Right lung (tissue), 10 donors: ENCODE results near the gene NUP62CL. TPM values are rescaled to one million over a fixed set of nuclear protein-coding genes. Genes with fewer than 3 reads are reported as not detected.
"Not testable (repeated sequence)": the region's sequence is repeated elsewhere in the genome, so short reads cannot be mapped to it uniquely, and the experiment has no call there.

Source experiments
- DNase-seq, 2 donors: peaks; one replicate each; pipeline ENCODE4 v3.0.0-alpha.2; 2013
- long read RNA-seq, 8 donors: transcript quantifications; one replicate each; lab custom pipeline, GENCODE V29; 2026
- polyA plus RNA-seq, 5 donors: library from polyadenylated mRNA; unstranded; fragments of 120-200 nt; gene quantifications; one replicate each; pipeline versions ENCODE4 v1.2.1 to v1.2.3, GENCODE V29; 2013; ENCODE audit warnings: inconsistent platforms in 1 of 5, low replicate concordance in 1 of 5; ENCODE audit not compliant: insufficient read length in 5 of 5, insufficient read depth in 1 of 5

Gene NUP62CL, protein sequence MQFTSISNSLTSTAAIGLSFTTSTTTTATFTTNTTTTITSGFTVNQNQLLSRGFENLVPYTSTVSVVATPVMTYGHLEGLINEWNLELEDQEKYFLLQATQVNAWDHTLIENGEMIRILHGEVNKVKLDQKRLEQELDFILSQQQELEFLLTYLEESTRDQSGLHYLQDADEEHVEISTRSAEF
- polyA plus RNA-seq, result 1 to 10 TPM; 3.1 to 8.9 (median 7.3) TPM
- long read RNA-seq, donor 1, partial matches to known transcripts, result 0 of 1 reads
- long read RNA-seq, donor 1, other reads (novel, unspliced or antisense), result 0 of 1 reads
- long read RNA-seq, donor 2, result 0 reads
- long read RNA-seq, donor 3, result 0 reads
- long read RNA-seq, donor 4, result 0 reads
- long read RNA-seq, donor 5, result 0 reads
- long read RNA-seq, donor 6, result 0 reads
- long read RNA-seq, donor 7, result 0 reads
- long read RNA-seq, donor 8, result 0 reads

DNA sequence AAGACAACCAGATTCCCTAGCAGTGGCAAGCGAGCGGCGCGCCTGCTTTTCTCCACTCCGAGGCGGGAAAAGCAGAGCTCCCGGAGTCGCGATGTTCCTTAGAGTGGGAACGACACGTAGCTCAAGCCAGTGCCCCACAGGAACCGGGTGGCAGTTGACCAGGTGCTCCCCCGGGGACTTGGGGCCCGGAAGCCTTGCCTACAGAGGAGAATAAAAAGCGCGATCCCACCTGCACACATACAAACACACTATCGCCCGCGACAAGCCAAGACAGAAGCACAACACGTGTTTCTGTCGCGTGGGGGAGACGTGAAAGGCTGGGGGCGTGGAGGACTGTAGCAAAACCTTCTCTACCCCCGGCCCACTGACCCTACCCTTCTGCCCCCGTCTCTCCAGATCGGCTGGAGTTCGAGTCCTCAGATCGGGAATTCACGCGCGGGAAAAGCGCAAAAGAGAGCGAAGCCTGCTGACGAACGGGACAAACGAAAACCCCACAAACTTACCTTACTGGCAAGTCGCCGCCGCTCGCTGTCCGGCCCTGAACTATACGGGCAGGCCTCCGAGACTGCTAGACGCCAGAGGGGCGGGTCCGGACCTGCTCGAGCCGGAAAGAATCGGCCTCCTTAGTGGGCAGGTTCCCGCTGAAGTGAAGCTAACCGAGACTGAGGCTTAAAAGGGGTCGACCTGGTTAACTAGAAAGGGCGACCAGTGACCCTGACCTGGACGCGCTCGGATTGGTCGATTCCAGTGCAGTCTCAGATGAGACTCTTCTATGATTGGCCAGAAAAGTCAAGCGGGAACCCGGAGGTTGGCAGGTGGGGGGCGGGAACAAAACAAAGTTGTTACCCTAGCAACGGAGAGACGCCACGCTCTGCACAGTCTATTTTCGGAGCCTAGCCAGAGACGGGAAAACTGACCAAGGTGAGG is at the start of gene NUP62CL, which contains the start of gene DNAAF6:
NUP62CL (minus strand) TSS at position 664 of the 927 bp plus-strand sequence. CDS start 31,287 bp downstream, outside the sequence.
DNAAF6 (plus strand) TSS at position 842 of the 927 bp plus-strand sequence. CDS start 6,265 bp downstream, outside the sequence.
- peak; percentile 39 to 45 for DNase-seq

DNA sequence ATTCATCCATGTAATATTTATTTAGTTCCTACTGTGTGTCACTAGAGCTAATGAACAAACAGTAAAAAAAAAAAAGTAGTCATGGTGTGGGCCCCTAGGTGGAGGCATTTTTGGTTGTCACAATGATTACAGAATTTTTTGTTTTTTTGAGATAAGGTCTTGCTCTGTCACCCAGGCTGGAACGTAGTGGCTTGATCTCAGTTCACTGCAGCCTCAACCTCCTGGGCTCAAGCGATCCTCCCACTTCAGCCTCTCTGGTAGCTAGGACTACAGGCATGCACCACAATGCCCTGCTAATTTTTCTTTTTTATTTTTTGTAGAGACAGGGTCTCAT is 22.2 kb upstream of the NUP62CL start:
- DNase-seq, result no peak

DNA sequence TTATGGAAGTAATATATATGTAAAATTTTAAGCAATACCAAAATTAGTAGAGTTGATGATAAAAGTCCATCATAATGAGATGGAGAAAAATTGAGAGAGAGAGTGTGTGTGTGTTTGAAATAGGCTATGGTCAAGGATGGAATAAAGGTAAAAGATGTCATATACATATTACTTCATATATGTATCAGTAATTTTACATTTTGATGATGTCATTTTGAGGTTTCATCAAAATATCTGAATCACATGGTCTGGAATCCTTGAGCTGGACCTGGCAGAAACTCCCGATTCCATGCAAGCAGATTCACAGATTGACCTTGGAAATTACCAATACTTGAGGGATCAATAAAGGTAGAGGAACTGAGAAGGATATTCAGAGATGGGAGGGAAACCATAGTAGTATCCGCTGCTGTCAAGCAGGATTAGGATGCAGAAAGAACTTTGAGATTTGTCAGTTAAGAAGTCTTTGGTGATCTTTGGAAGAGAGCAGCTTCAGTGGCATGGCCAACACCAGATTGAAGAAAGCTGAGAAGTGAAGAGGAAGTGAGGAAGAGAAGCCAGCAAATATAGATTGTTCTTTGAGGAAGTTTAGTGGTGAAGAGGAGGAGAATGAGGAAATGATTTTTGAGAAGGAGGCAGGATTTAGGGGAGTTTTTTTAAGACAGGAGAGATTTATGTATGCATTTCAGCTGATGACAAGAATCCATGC is 21.7 kb upstream of the NUP62CL start:
- no peak for DNase-seq

DNA sequence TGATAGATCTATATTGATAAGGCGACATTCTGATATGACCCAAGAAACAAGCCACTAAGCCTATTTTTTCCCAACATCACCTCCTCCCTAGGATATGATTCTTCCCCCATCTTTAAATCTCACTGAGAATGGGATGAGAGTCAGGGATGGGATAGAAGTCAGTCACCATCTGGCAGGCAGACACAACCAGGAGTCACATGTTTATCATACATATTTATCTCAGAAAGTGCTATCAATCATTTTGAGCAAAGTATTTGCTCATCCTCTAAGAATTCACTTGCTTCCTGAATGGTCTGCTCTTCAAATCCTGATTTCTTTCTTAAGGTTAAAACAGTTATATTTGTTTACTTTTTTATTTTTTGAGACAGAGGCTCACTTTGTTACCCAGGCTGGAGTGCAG is 20.5 kb upstream of the NUP62CL start:
- no peak for DNase-seq

DNA sequence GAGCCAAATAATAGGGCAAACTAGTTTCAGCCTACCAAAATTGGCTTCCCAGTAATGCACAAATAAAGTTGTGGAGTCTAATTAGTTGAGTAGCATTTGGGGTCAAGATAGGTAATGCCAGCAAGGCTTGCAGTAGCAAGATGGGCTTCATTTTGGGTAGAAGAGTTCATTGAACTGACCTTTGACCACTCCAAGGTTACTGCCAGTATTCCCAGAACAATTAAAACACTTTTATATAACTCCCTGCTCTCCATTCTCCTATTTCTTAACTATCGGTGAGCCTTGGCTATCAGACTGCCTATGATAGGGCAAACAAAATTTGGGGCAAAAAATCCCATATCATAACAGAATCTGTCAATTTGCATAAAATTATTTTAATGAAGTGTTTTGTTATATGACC is 7.2 kb upstream of the NUP62CL start:
- no peak for DNase-seq

DNA sequence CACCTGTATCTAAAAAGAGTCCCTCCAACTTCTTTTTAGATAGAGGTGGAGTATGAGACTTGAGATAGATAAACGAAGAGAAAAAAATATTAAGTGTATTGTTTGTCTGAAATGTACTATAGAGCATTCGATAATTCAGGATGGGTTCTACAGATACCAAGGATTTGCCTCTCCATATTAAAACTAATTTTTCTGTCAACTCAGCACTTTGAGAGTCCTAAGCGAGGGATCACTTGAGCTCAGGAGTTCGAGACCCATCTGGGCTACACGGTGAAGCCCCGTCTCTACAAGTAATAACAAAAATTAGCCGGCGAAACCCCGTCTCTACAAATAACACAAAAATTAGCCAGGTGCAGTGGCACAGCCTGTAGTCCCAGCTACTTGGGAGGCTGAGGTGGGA is 1.7 kb upstream of the NUP62CL start:
- no peak for DNase-seq

DNA sequence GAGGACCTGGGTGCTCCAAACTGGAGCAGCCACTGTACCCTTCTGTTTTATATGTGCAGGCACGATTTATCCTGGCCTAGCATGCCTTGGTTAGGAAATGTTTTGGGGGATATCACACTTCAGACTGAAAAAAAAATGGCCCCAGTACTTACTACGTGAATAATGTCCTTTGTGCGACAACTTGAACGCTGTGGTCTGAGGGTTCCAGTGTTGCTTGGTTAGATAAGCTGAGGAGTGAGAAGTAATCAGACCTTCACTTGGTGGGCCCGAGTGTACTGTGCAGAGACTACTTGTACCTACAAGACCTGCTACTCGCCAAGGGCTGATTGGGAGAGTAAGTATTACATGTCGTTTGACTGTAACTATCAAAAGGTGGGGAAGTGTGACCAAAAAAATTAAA is 856 bp upstream of the NUP62CL start:
- no peak for DNase-seq

DNA sequence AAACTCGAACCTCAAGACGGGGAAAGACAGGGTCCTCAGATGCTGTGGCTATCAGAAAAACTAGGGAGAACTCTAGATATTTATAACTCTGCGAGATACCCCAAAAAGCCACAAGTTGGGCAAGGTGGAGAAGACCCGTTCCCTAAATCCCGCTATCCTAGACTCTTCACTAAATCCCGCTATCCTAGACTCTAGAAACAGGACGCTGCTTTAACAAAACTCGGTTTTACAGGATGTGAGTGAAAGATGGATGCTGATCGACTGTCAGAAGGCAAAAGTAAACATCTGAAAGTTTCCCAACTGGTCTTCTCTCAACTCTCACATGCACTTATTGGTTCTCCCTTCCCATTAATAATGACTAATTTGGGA is 448 bp upstream of the NUP62CL start:
- no peak for DNase-seq

DNA sequence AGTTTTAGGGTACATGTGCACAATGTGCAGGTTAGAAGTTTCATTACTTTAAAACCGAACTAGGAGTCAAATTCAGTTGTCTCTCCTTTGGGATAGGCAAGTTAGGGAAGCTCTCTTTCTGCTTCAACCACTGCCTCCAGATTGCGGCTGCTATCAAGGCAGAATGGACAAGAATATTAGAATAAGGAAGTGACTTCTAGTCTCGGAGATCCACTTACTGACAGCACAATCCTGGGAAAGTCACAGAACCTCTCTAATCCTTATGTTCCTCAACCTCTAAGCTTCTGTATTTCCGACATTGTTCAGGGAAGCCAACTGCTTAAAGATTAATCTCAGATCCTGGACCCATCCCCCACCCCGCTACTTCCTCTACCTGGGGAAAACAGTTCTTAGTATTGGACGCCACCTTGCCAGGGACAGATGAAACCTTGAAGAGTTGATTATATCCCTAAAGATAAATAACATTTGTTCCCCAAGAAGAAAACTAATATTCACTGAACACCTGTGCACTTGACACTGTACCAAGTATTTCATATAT is 2.1 kb downstream of the NUP62CL start:
- no peak for DNase-seq

DNA sequence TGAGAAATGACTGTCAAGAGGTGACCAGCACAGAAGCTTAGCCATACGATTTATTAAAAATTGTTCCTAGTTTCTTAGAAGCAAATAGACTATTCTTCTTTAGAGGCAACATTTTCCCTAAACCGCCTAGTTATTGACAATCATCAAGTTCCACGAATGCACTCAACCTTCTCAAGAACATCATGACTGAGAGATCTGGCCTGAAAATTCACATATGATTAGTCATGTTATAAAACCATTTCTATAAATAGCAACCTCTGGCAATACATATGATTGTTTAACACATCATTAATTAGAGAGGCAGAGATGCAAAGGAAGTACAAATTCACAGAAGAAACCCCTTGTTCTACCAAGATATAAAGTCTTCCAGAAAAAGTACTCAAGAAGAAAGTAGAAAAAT is 6.7 kb downstream of the NUP62CL start:
- DNase-seq, result no peak

DNA sequence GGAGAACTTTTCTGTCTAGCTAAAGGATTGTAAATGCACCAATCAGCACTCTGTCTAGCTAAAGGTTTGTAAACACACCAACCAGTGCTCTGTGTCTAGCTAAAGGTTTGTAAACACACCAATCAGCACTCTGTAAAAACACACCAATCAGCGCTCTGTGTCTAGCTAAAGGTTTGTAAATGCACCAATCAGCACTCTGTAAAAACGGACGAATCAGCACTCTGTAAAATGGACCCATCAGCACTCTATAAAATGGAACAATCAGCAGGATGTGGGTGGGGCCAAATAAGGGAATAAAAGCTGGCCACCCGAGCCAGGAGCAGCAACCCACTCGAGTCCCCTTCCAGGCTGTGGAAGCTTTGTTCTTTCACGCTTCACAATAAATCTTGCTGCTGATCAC is 8.2 kb downstream of the NUP62CL start:
- DNase-seq, result not testable (repeated sequence)

DNA sequence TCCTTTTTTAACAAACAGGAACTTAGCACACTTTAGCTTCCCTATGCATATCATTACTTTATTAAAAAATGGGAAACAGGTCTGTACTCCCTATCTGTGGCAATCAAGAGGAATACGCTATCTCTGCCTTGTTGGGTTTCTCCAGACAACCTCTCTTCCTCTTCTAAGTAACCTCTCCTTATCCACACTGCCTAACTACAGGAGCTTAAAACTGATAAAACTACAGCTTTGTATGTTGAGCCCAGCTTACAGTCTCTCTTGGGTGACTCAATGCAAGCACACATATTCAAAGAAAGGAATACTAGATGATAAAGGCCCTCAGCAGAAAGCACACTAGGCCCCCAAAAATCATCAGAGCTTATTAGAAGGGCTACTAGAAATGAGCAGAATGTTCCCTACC is 8.9 kb downstream of the NUP62CL start:
- DNase-seq, result no peak

DNA sequence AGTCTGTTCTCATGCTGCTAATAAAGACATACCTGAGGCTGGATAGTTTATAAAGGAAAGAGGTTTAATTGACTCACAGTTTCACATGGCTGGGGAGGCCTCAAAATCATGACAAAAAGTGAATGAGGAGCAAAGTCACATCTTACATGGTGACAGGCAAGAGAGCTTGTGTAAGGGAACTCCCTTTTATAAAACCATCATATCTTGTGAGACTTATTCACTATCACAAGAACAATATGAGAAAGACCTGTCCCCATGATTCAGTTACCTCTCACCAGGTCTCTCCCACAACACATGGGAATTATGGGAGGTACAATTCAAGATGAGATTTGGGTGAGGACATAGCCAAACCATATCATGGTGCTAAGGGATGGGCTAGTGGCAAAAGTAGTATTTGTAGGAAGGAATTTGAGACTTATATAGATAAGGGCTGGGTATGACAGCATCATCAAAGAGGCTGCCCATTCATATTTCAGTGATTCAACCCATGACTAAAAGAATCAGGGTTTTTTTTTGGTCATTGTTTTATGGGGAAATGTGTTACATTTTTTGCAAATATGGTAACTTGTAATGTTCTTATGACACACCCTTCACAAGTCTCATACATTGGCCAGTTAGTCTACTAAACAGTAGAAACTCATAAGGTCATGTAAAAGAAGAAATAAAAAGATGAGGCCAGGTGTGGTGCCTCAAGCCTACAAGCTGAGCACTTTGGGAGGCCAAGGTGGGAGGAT is 34.7 kb downstream of the NUP62CL start:
- no peak for DNase-seq

DNA sequence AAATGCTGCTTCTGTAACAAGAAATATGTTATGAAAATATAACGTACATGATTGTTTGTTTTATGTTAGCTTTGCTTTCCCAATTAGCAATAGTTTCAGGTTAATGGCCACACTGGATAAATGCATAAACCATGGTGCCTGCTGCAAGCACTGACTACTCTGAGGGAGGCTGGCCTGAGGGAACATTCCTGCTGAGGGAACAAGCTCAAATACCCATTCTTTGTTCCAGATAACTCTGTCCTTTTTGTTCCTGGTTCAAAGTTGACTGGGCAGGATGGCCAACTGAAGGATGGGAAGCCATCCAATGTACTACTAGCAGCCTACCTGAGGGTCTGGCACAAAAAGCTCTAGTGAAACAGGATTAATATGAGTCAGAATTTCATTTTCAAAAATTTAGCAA is 37.5 kb downstream of the NUP62CL start:
- DNase-seq, result no peak

DNA sequence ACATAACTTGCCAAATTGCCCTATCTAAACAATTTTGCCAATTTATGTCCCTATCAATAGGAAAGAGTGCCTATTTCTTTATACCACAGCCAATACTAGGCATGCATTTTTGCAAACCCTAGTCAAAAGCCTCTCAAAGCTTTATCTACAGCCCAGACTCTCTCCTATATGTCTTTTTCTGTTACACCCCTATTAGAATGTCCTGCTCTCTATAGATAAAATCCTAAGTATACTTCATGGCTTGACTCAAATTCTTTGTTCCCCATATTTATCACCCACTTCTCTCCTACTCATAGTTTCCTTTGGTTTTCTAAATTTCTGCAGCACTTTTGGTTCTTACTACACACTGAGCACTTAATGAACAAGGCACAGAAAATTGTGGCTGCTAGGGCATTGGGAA is 38.0 kb downstream of the NUP62CL start:
- DNase-seq, result no peak

DNA sequence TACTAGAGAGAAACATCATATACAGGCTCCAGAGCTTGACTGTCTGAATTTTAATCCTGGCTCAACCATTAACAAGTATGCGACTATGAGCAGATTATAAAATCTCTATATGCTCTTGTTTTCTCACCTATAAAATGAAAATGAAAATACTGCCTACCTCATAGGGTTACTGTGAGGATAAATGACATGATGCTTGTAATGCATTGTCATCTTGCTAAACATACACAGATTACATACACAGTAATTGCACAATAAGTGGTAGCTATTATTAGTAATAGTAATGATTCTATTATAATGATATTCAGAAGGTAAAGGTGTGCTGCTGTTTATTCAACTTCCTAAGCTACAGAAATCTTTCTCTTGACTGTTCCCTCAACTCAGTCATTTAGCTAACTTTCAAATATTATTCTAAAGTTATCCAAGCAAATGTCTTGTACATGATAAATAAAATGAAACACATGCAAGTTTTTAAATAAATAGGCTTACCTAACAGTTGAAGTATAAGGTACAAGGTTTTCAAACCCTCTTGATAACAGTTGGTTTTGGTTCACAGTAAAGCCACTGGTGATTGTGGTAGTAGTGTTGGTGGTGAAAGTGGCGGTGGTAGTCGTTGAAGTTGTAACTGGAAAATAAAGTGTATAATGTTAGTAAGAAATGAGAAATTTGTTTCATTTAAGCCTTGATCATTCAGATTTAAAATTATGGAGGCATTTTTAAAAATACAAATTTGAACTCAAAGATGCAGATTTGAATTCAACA is 38.9 kb downstream of the NUP62CL start:
- no peak for DNase-seq

DNA sequence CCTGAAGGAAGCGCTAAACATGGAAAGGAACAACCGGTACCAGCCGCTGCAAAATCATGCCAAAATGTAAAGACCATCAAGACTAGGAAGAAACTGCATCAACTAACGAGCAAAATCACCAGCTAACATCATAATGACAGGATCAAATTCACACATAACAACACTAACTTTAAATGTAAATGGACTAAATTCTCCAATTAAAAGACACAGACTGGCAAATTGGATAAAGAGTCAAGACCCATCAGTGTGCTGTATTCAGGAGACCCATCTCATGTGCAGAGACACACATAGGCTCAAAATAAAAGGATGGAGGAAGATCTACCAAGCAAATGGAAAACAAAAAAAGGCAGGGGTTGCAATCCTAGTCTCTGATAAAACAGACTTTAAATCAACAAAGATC is 48.6 kb downstream of the NUP62CL start:
- not testable (repeated sequence) for DNase-seq

DNA sequence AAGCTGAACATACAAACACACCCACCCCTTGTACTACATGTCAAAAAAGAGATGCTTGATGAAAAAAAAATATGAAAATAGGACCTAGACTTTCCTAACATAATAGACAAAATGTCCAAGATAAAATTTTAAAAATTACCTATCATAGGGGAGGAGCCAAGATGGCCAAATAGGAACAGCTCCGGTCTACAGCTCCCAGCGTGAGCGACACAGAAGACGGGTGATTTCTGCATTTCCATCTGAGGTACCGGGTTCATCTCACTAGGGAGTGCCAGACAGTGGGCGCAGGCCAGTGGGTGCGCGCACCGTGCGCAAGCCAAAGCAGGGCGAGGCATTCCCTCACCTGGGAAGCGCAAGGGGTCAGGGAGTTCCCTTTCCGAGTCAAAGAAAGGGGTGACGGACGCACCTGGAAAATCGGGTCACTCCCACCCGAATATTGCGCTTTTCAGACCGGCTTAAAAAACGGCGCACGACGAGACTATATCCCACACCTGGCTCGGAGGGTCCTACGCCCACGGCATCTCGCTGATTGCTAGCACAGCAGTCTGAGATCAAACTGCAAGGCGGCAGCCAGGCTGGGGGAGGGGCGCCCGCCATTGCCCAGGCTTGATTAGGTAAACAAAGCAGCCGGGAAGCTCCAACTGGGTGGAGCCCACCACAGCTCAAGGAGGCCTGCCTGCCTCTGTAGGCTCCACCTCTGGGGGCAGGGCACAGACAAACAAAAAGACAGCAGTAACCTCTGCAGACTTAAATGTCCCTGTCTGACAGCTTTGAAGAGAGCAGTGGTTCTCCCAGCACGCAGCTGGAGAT is 50.4 kb downstream of the NUP62CL start:
- not testable (repeated sequence) for DNase-seq
